SK-N-SH treated with all-trans-retinoic acid at 6 μM for 48 hours (cell line): ENCODE data around the gene CDC34.

Experiments
- ARNTL ChIP-seq: fragments of 450-650 bp; formaldehyde crosslinking; IDR thresholded peaks from 2 replicates; pipeline ENCODE4 v1.5.0; 2020; ENCODE audit warnings: low read depth, mild to moderate bottlenecking, moderate library complexity, borderline replicate concordance
- ZFP3 ChIP-seq: fragments of 250-450 bp; sonication (Bioruptor Pico); IDR thresholded peaks from 2 replicates; pipeline ENCODE4 v1.5.0; 2020; ENCODE audit warnings: mild to moderate bottlenecking, moderate library complexity

- no peak for TF ChIP-seq ZFP3 (CRISPR knock-in tag)
- no peak for TF ChIP-seq ARNTL (CRISPR knock-in tag)
Measured at GRCh38 chr19:577439-578392, 46.2 kb downstream of the CDC34 start.
